ENCODE measurements around the gene LIPI.

The LIPI gene

GRCh38 chr21:14076143-14076806 lies 134.5 kb downstream of the LIPI start:
- no peak for DNase-seq (ENCODE audit: extremely low read depth, insufficient read length)
- no peak overlapping the region for H3K4me3 ChIP-seq (replicated peaks; ENCODE audit: low read depth, low read length)
- no peak for TF ChIP-seq CTCF (IDR thresholded peaks at IDR 0.05; ENCODE audit: insufficient read depth, low read length, poor library complexity, severe bottlenecking)
- H3K27me3 ChIP-seq (replicated peaks; ENCODE audit: control insufficient read depth, insufficient read depth, low read length) = no peaks in the 10 kb centered on the region
- no peaks in the 10 kb centered on the region for H3K36me3 ChIP-seq (ENCODE audit: control insufficient read depth, insufficient read depth, low read length)

GRCh38 chr21:14075346-14076142 lies 135.2 kb downstream of the LIPI start:
- no peak for TF ChIP-seq CTCF (IDR thresholded peaks at IDR 0.05; ENCODE audit: insufficient read depth, low read length, poor library complexity, severe bottlenecking)
- H3K36me3 ChIP-seq (ENCODE audit: control insufficient read depth, insufficient read depth, low read length) = no peaks in the 10 kb centered on the region
- no peak for DNase-seq (ENCODE audit: extremely low read depth, insufficient read length)
- no peaks in the 10 kb centered on the region for H3K27me3 ChIP-seq (replicated peaks; ENCODE audit: control insufficient read depth, insufficient read depth, low read length)
- H3K4me3 ChIP-seq (replicated peaks; ENCODE audit: low read depth, low read length) = no peak overlapping the region

GRCh38 chr21:14074177-14074576 lies 136.6 kb downstream of the LIPI start:
- Histone ChIP-seq H3K36me3 (ENCODE audit: control insufficient read depth, insufficient read depth, low read length) (no peaks in the 10 kb centered on the region), H3K4me3 (replicated peaks; ENCODE audit: low read depth, low read length) (no peak overlapping the region), H3K27me3 (replicated peaks; ENCODE audit: control insufficient read depth, insufficient read depth, low read length) (no peaks in the 10 kb centered on the region)
- no peak for TF ChIP-seq CTCF (IDR thresholded peaks at IDR 0.05; ENCODE audit: insufficient read depth, low read length, poor library complexity, severe bottlenecking)
- DNase-seq (ENCODE audit: extremely low read depth, insufficient read length) = no peak

- no peak for TF ChIP-seq CTCF (IDR thresholded peaks at IDR 0.05; ENCODE audit: insufficient read depth, low read length, poor library complexity, severe bottlenecking)
- Histone ChIP-seq H3K36me3 (ENCODE audit: control insufficient read depth, insufficient read depth, low read length) (no peaks in the 10 kb centered on the region), H3K27me3 (replicated peaks; ENCODE audit: control insufficient read depth, insufficient read depth, low read length) (no peaks in the 10 kb centered on the region), H3K4me3 (replicated peaks; ENCODE audit: low read depth, low read length) (no peak overlapping the region)
- DNase-seq (ENCODE audit: extremely low read depth, insufficient read length) = no peak
These were observed 137.1 kb downstream of the LIPI start for GRCh38 chr21:14073615-14074014.

GRCh38 chr21:14072761-14073535 lies 137.8 kb downstream of the LIPI start:
- Histone ChIP-seq H3K4me3 (replicated peaks; ENCODE audit: low read depth, low read length) (no peak overlapping the region), H3K27me3 (replicated peaks; ENCODE audit: control insufficient read depth, insufficient read depth, low read length) (no peaks in the 10 kb centered on the region), H3K36me3 (ENCODE audit: control insufficient read depth, insufficient read depth, low read length) (no peaks in the 10 kb centered on the region)
- TF ChIP-seq CTCF (IDR thresholded peaks at IDR 0.05; ENCODE audit: insufficient read depth, low read length, poor library complexity, severe bottlenecking) = no peak
- no peak for DNase-seq (ENCODE audit: extremely low read depth, insufficient read length)
